Peyer's patch (tissue), 4 donors: ENCODE data around the gene KCNMA1.

Experiments used
- POLR2A ChIP-seq, 2 donors: fragments of 450-650 bp; IDR thresholded peaks; one replicate each; pipeline ENCODE4 v1.5.1; 2017; ENCODE audit warnings: antibody characterized with exemption in 2 of 2, mild to moderate bottlenecking in 2 of 2, moderate library complexity in 2 of 2
- TF ChIP-seq, protein P1 (sequence below), 6 experiments: fragments of 450-650 bp in 4 of 6; fragments of 200-600 bp in 2 of 6; sonication (generic) in 1 of 6; IDR thresholded peaks; one replicate each; pipeline ENCODE4 v1.5.1; 2017 to 2019; ENCODE audit warnings: antibody characterized with exemption in 6 of 6, mild to moderate bottlenecking in 3 of 6, moderate library complexity in 1 of 6

DNA sequence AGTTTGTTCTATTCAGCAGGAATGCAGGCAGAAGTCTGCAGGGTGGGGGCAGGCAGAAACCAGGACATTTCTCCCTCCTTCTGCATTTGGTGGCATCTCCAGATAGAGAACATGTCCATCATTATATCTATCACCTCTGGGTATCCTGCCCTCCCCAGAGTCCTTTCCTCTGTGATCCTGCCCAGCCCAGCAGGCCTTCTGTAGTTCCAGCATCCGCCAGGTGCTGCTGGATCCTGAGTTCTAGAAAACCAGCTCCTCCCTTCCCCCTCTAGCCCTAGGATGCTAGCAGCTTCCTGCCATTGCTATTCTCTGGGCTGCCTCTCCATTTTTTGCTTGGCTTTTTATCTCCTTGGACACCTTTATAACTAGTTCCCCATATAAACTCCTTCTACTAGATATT lies 180.3 kb downstream of the KCNMA1 start:
- TF ChIP-seq, protein P1, sequence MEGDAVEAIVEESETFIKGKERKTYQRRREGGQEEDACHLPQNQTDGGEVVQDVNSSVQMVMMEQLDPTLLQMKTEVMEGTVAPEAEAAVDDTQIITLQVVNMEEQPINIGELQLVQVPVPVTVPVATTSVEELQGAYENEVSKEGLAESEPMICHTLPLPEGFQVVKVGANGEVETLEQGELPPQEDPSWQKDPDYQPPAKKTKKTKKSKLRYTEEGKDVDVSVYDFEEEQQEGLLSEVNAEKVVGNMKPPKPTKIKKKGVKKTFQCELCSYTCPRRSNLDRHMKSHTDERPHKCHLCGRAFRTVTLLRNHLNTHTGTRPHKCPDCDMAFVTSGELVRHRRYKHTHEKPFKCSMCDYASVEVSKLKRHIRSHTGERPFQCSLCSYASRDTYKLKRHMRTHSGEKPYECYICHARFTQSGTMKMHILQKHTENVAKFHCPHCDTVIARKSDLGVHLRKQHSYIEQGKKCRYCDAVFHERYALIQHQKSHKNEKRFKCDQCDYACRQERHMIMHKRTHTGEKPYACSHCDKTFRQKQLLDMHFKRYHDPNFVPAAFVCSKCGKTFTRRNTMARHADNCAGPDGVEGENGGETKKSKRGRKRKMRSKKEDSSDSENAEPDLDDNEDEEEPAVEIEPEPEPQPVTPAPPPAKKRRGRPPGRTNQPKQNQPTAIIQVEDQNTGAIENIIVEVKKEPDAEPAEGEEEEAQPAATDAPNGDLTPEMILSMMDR (IDR thresholded peaks at IDR 0.05) = no peak
- TF ChIP-seq POLR2A (IDR thresholded peaks at IDR 0.05) = no peak
